SH-SY5Y (cell line): Measurements from ENCODE around the gene NMNAT2.

Experiments
- GATA2 ChIP-seq: IDR thresholded peaks from 2 replicates; pipeline ENCODE4 v1.6.1; 2011; ENCODE audit warnings: mild to moderate bottlenecking, low read depth, low read length
- GATA3 ChIP-seq: IDR thresholded peaks from 2 replicates; pipeline ENCODE4 v1.6.1; 2011; ENCODE audit warnings: low read depth, mild to moderate bottlenecking, low read length, moderate library complexity

DNA sequence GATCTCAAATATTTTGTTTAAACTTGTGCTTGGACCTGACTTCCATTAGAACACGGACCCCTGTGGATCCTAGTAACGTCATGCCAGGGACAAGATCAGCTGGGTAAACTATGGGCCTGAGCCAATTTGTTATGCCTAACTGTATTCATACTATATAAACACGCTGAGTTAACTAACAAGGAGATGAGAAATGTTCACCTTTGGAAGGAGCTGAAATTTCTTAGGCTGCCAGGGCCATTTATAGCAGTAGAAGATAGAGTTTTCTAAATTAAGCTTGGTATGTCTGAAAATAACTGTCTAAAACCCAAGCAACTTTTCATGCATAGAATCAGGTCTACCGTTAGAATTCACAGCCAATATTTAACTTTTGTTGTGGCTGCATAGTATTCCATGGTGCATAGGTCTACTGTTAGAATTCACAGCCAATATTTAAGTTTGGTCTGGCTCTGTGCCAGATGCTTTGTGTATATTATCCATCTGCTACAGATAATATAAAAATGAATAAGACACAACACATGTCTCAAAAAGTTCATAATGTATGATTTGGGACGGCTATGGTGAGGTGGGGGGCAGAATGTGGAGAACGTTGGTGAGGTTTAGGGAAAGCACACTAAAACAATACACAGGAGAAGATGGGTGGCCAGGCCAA, 61.5 kb downstream of the NMNAT2 start:
- no peak for TF ChIP-seq GATA2
- no peak for TF ChIP-seq GATA3
